Mucosa of rectum (tissue), 2 donors: Measurements from ENCODE around the gene MXRA8.

Experiments
- H3K27ac ChIP-seq, 2 donors: one replicate each; pipeline ENCODE4 v1.7.0; 2013; ENCODE audit warnings: inconsistent platforms in 2 of 2, low read depth in 2 of 2, low read length in 2 of 2
- H3K27me3 ChIP-seq, 2 donors: one replicate each; pipeline ENCODE4 v1.7.0; 2013; ENCODE audit warnings: low read length in 2 of 2; ENCODE audit not compliant: control insufficient read depth in 2 of 2, insufficient read depth in 2 of 2
- H3K36me3 ChIP-seq, 2 donors: one replicate each; pipeline ENCODE4 v1.7.0; 2013; ENCODE audit warnings: low read length in 2 of 2; ENCODE audit not compliant: control insufficient read depth in 2 of 2, insufficient read depth in 2 of 2
- H3K4me1 ChIP-seq, 2 donors: one replicate each; pipeline ENCODE4 v1.7.0; 2013; ENCODE audit warnings: low read length in 2 of 2, mild to moderate bottlenecking in 1 of 2; ENCODE audit not compliant: control insufficient read depth in 2 of 2, insufficient read depth in 2 of 2
- H3K4me3 ChIP-seq, 2 donors: one replicate each; pipeline ENCODE4 v1.7.0; 2013; ENCODE audit warnings: low read length in 2 of 2
- H3K9ac ChIP-seq, 2 donors: one replicate each; pipeline ENCODE4 v1.7.0; 2013; ENCODE audit warnings: low read length in 2 of 2, low read depth in 1 of 2, mild to moderate bottlenecking in 1 of 2
- H3K9me3 ChIP-seq, 2 donors: one replicate each; pipeline ENCODE4 v1.7.0; 2013; ENCODE audit warnings: low read length in 2 of 2; ENCODE audit not compliant: control insufficient read depth in 2 of 2
- donor health status: healthy.
- donor health status: Normal muscosa, but diverticular disease.

Gene MXRA8

DNA sequence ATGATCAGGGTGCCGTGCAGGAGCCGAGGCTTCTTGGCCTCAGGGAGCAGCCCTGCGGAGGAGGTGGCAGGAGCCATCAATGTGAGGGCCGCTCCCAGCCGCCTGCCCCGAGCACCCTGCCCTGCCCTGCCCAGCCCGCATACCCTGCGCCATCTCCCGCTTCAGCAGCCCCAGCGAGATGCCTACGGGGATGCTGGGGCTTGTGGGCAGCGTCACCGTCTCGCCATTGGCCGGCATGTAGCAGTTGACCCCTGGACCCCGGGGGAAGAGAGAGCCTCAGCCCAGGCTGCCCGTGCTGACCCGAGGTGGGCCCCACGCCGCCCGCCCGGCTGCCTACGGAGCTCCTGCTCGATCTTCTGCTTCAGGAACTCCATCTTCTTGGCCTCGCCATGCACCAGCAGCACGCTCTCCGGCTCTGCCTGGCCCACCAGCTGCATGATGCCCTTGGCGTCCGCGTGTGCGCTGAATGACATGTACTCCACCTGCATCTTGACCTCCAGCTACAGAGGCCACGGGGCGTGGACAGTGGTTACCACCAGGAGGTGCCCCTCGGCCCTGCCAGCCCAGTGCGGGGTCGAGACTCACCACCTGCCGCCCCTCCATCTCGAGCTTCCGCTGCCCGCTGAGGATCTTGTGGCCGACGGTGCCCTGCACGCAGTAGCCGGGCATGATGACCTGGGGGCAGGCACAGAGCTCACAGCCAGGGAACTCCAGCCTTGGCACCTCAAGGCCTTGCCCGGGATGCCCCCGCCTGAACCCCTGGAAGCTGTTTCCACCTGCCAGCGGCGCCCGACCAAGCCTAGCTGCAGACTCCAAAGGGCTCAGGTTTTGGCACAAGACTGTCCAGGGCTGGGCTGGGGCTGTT, 45.7 kb downstream of the MXRA8 start:
- H3K4me3 ChIP-seq, result no peak overlapping the region
- no peak overlapping the region for H3K9ac ChIP-seq
- no peak overlapping the region for H3K27ac ChIP-seq
- no peaks in the 10 kb centered on the region for H3K27me3 ChIP-seq
- peaks cover 36 to 47% of the 10 kb centered on the region in 2 donors for H3K36me3 ChIP-seq
- H3K9me3 ChIP-seq, result no peaks in the 10 kb centered on the region
- peaks cover 6 to 10% of the 10 kb centered on the region in 2 donors for H3K4me1 ChIP-seq

DNA sequence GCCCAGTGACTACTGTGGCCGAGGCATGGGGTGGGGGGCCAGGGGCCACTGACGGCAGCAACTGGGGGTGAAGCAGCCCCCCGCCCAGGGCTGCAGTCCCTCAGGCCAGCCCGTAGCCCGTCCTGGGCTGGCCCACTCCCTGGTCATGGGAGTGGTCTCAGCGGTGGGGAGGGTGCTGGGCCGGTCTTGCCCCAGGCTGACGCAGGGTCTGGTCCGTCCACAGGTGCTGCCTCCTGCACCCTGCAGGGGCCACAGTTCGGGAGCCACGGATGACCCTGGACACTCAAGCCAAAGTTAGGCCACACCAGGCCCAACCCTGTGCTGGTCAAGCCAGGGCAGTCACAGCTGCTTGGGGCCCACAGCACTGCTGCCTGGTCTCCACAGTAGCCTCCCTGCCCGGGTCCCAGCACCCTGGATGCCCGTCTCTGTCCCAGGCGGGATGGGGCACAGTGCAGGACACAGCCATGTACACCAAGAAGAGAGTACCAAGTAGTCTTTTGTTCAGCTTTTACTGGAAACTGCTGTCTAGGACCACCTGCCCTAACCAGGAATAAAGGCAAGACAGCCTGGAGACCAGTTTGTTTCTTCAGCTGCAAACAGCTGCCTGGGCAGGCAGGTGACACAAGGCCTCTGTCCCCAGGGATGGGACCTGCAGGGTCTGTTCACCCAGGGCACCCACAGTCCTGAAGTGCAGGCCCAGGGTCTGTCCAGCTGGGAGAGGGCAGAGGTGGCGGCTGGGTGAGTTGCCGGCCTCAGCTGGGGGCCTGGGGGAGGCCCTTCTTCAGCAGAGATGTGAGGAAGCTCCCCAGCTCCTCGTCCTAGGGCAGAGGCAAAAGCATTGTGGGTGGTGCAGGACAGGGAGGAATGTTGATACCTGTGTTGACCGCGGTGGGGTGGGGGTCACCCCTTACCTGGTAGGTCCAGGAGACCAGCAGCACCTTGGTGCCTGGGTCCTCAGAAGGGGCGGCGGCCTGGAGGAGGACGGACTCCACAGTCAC, 46.9 kb downstream of the MXRA8 start:
- Histone ChIP-seq H3K9me3 (no peaks in the 10 kb centered on the region), H3K27ac (no peak overlapping the region), H3K4me1 (peaks cover 15 to 19% of the 10 kb centered on the region in 2 donors), H3K27me3 (no peaks in the 10 kb centered on the region), H3K36me3 (peaks cover 36 to 42% of the 10 kb centered on the region in 2 donors), H3K4me3 (no peak overlapping the region), H3K9ac (no peak overlapping the region)

DNA sequence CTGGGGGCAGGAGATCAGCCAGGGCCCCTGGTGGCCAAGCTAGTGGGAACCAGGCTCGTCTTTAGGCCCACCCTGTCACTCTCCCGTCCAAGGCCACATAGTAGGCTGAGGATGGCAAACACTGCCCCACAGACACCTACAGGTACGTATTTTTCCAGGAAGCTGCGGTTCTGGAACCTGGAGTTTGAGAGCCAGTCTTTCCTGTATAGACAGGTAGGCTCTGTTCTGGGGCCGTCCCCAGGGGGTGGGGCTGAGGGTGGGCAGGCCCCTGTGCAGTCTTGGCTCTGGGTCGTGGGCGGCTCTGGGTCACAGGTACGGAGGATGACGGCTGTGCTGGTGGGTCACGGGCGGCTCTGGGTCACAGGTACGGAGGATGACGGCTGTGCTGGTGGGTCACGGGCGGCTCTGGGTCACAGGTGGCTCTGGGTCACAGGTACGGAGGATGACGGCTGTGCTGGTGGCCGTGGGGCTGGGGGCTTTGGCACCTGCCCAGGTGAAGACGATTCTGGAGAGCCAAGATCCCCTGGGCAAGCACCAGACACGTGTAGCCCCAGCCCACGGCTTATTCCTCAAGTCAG, 47.8 kb downstream of the MXRA8 start:
- Histone ChIP-seq H3K9ac (no peak overlapping the region), H3K27ac (no peak overlapping the region), H3K4me1 (peaks cover 23 to 27% of the 10 kb centered on the region in 2 donors), H3K27me3 (no peaks in the 10 kb centered on the region), H3K4me3 (no peak overlapping the region), H3K36me3 (peaks cover 36 to 42% of the 10 kb centered on the region in 2 donors), H3K9me3 (no peaks in the 10 kb centered on the region)

DNA sequence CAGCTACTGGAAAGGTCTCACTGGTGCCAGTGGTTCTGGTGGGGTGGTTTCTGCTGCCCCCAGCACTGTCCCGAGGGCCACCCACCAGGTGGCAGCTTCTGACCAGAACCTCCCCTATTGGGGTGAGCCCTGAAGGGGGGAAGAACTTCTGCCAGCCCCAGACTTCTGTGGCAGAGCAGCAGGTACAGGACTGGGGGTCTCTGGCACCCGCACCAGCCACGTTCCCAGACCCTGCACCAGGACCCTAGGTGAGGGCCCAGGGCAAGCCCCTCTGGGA, 48.3 kb downstream of the MXRA8 start:
- no peaks in the 10 kb centered on the region for H3K9me3 ChIP-seq
- peak overlapping the region in 1 of 2 donors; percentile 16 for H3K27ac ChIP-seq
- H3K4me3 ChIP-seq, result no peak overlapping the region
- H3K27me3 ChIP-seq, result no peaks in the 10 kb centered on the region
- H3K36me3 ChIP-seq, result peaks cover 35 to 41% of the 10 kb centered on the region in 2 donors
- peaks cover 28 to 32% of the 10 kb centered on the region in 2 donors for H3K4me1 ChIP-seq
- no peak overlapping the region for H3K9ac ChIP-seq

DNA sequence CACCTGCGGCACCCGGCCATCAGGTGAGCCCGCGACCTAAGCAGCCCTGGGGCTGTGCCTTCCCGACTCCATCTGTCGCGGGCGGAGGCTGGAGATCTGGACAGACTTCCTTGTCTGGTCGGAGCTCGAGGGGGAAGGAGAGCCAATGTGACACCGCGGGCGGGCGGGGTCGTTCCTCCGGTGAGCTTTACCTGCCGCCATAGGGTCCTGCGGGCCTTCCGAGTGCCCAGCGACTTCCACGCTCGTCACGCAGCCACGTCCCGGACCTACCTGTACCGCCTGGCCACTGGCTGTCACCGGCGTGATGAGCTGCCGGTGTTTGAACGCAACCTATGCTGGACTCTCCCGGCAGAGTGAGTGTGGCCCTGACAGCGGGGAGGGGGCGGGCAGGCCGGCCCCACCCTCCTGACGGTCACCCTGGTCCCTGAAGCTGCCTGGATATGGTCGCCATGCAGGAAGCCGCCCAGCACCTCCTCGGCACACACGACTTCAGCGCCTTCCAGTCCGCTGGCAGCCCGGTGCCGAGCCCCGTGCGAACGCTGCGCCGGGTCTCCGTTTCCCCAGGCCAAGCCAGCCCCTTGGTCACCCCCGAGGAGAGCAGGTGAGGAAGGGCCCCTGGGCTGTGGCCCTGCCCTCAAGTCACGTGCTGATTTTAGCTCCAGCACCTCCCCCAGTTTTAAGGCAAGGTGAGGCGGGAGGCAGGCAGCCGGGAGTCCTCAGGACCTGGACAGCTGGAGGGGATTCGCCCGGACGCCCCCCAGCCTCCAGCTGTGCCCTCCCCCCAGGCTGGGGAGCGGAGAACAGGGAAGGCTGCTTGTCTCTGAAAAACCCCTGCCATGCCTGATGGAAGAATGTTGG, 48.9 kb downstream of the MXRA8 start:
- Histone ChIP-seq H3K27ac (peak overlapping the region; percentile 93 to 96), H3K36me3 (peaks cover 29 to 35% of the 10 kb centered on the region in 2 donors), H3K9me3 (no peaks in the 10 kb centered on the region), H3K4me1 (peaks cover 33 to 38% of the 10 kb centered on the region in 2 donors), H3K9ac (peak overlapping the region; percentile 63 to 79), H3K27me3 (no peaks in the 10 kb centered on the region), H3K4me3 (peak overlapping the region; percentile 68 to 80)

DNA sequence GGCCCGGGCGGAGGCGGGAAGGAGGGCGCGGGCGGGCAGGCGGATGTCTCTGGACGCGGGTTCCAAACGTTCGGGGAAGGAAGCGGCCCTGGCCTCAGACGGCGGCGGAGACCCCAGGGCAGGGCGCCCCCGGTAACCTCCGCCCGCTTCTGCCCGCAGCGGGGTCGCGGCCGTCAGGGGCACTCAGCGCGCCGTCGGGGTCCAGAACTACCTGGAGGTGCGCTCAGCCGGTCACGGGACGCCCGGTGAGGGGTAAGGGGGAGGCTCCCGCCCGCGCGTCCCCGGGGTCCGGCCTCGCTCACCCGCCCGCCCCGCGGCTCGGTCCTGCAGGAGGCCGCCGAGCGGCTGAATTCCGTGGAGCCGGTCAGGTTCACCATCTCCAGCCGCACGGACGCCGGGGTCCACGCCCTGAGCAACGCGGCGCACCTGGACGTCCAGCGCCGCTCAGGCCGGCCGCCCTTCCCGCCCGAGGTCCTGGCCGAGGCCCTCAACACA, 49.6 kb downstream of the MXRA8 start:
- H3K9me3 ChIP-seq, result no peaks in the 10 kb centered on the region
- peak overlapping the region; percentile 68 to 80 for H3K4me3 ChIP-seq
- H3K27me3 ChIP-seq, result no peaks in the 10 kb centered on the region
- peak overlapping the region; percentile 93 to 96 for H3K27ac ChIP-seq
- peaks cover 22 to 28% of the 10 kb centered on the region in 2 donors for H3K36me3 ChIP-seq
- H3K4me1 ChIP-seq, result peaks cover 33 to 39% of the 10 kb centered on the region in 2 donors
- peak overlapping the region; percentile 63 to 79 for H3K9ac ChIP-seq

DNA sequence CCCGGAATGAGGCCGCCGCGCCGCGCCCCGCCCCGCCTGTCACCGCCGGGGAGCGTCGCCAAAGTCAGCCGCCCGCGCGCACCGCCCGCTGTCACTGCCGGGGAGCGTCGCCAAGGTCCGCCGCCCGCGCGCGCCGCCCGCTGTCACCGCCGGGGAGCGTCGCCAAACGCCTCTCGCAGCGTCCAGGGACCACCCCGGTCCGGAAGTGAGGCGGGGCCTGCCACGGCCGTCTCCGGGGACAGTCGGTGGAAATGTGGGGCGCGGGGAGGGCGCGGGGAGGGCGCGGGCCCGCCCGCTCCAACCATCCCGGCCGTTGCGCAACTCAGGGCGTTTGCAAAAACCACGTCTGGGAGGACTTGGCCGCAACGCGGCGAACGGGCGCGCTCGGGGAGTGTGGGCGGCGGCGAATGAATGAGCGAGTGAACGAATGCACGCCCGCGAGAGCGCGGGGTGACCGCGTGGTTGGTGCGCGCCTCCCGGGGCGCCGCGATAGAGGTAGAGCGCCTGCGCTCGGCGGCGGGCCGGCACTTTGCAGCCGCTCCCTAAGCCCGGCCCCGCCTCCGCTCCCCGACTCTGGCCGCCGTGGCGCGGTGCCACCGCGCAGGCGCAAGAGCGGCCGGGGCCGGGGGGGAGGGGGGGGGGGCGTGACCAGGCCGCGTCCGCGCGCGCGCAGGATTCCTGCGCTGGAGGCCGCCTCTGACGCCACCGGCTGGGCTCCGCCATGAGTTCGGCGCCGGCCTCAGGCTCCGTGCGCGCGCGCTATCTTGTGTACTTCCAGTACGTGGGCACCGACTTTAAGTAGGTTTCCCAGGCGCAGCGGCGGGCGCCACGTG, 50.2 kb downstream of the MXRA8 start, which contains the start of the genes ACAP3 and PUSL1:
TSS of gene ACAP3 (minus strand) at position 8 of the 833 bp plus-strand sequence. CDS start 115 bp downstream, outside the sequence.
TSS of gene PUSL1 (plus strand) at position 675 of the 833 bp plus-strand sequence. CDS start at position 722, 47 bp downstream.
- Histone ChIP-seq H3K4me3 (peak within 1 kb of the TSS; percentile 70 to 80), H3K27me3 (no peaks in the 10 kb centered on the region), H3K36me3 (peaks cover 16 to 22% of the 10 kb centered on the region in 2 donors), H3K27ac (peak within 1 kb of the TSS; percentile 93 to 96), H3K9ac (peak within 1 kb of the TSS; percentile 65 to 79), H3K4me1 (peaks cover 33 to 39% of the 10 kb centered on the region in 2 donors), H3K9me3 (no peaks in the 10 kb centered on the region)

DNA sequence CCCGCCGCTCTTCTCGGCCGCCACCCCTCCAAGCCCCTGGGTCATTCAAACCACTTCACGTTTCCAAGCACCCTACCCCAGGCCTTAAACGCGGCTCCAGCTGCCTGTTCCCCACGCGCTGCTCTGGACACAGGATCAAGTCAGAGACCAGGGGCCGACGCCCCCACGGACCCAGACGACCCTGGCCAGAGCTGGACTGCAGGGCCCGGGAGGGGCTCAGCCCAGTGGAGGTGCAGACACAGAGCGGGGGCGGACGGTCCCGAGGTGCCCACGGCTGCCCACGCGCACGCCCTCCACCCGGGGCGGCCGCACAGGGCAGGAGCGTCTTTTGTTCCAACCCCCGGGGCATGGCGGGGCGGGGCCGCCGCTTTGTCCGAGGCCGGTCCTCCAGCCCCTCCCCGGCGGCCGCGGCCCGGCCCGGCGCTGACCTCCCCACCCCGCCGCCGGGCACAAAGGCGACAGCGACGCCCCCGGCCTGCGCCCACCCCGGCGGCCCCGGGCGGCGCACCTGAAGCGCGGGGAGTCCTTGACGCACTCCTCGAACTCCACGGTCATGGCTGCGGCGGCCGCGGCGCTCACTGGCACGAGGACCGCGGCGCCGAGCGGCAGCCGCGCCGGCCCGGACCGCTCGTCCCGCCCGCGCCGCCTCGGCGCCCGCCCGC, 51.0 kb downstream of the MXRA8 start:
- peaks cover 33 to 39% of the 10 kb centered on the region in 2 donors for H3K4me1 ChIP-seq
- peaks cover 9 to 16% of the 10 kb centered on the region in 2 donors for H3K36me3 ChIP-seq
- H3K27me3 ChIP-seq, result no peaks in the 10 kb centered on the region
- peak overlapping the region; percentile 63 to 69 for H3K27ac ChIP-seq
- no peaks in the 10 kb centered on the region for H3K9me3 ChIP-seq
- peak overlapping the region; percentile 60 to 68 for H3K9ac ChIP-seq
- peak overlapping the region; percentile 69 to 70 for H3K4me3 ChIP-seq
